GM12874 (cell line): ENCODE data around the gene CLCN5.

Source experiments
- TF ChIP-seq, protein P1 (sequence below): IDR thresholded peaks from 2 replicates; pipeline ENCODE4 v1.5.1; 2011; ENCODE audit warnings: low read depth, mild to moderate bottlenecking, control low read depth, low read length, moderate library complexity; ENCODE audit not compliant: insufficient read depth

Gene CLCN5

DNA sequence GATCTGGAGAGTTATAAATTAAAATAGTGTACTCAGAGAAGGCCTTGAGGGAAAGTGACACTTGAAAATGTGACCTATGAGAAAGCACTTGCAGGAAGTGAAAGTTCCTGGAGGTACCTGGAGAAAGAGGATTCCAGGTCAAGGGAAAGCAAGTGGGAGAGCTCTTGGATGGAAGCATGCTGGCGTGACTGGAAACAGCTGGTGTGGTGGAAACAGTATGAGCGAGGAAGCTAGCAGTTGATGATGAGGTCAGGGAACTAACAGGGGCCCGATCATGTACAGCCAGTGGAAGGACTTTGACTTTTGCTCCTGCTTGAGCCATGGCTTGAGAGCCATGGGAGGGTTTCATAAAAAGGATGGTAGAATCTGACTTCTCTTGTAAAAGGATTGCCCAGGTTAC, 9.5 kb upstream of the CLCN5 start:
- TF ChIP-seq, protein P1, sequence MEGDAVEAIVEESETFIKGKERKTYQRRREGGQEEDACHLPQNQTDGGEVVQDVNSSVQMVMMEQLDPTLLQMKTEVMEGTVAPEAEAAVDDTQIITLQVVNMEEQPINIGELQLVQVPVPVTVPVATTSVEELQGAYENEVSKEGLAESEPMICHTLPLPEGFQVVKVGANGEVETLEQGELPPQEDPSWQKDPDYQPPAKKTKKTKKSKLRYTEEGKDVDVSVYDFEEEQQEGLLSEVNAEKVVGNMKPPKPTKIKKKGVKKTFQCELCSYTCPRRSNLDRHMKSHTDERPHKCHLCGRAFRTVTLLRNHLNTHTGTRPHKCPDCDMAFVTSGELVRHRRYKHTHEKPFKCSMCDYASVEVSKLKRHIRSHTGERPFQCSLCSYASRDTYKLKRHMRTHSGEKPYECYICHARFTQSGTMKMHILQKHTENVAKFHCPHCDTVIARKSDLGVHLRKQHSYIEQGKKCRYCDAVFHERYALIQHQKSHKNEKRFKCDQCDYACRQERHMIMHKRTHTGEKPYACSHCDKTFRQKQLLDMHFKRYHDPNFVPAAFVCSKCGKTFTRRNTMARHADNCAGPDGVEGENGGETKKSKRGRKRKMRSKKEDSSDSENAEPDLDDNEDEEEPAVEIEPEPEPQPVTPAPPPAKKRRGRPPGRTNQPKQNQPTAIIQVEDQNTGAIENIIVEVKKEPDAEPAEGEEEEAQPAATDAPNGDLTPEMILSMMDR, result no peak

DNA sequence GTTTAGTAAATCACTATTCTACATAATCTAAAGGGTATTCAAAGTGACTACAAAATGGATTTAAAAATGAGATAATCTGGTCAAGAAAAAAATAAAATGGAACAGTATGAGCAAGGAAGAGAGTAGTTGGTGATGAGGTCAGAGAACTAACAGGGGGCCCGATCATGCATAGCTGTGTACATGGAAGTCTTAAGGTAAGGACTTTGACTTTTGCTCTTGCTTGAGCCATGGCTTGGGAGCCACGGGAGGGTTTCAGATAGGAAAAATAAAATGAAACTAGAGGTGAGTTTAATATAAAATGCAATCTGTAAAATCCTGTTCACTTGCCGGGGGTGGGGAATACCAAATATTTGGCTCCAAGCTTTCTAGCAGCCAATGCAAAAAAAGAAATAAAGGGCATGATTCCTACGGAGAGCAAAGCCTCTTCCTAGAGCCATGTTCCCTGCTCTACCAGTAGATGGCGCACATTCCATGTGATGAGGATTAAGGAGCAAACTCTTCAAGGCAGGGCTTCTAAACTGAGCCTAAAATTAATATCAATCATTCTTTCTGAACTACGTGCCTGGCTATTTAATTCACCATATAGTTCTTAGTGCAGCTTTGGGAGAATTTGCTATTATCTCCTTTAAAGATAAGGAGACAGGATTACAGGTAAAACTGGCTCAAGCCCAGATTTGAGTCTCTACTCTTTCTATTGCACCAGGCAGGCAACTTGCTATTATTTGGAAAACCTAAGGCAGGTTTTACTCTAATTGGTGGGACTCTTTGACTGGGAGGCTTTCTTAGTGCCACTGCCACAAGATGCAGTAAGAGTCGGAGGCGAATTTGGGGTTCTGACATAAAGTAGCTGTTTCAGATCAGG, 6.8 kb upstream of the CLCN5 start:
- TF ChIP-seq, protein P1, result peak; percentile 72

DNA sequence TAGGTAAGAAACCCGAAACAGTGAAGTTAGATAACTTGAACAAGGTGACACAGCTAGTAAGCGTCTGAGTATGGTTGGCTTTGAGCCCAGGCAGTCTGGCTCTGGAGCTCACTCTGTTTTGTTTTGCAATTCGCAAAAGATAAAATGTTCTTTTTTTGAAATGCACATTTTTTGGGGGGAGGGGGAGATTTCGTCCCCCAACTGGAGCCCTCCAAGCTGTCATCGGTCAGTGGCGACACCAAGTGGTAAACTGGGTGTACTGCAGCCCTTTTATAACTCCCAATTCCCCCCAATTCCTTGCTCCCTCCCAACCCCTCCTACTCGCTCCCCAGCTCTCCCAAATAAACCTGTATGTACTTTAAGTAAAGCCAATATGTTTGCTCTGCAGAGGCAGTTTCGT, 2.8 kb upstream of the CLCN5 start:
- TF ChIP-seq, protein P1, result peak; percentile 75

DNA sequence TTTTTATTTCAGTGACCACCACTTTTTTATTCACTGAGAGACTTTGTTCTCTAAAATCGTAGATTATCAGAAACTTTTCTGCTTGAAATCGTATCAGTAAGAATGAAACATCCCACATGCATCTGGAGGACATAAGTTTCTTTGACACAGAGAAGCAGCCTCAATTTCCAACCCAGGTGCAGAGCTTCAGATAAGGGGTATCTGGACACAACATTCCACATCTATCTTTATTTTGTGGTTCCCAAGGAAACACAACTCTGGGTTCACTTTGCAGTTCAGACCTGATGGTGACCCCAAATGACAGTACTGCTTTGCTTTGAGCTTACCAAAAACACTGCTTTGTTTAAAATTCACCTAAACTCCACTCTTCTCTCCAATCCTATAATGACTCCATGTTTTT, 1.3 kb upstream of the CLCN5 start:
- TF ChIP-seq, protein P1, result no peak

DNA sequence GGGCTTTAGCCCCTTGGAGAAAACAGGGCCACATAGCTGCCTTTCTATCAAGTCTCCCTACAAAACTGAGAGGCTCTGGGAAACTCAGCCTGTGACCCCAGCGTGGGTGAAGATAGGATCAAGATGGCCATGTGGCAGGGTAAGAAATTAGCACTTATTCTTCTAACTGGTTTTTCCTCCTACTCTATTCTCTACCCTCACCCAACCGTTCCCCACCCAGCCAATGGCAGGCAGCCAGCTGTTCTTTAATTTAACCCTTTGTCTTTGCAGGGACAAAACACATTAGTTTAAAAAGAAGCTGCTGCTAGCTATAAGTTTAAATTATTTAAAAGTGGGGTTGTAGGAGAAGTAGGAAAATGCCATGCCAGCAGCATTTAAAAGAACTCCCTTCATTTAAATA, 2.8 kb downstream of the CLCN5 start:
- TF ChIP-seq, protein P1, result no peak

DNA sequence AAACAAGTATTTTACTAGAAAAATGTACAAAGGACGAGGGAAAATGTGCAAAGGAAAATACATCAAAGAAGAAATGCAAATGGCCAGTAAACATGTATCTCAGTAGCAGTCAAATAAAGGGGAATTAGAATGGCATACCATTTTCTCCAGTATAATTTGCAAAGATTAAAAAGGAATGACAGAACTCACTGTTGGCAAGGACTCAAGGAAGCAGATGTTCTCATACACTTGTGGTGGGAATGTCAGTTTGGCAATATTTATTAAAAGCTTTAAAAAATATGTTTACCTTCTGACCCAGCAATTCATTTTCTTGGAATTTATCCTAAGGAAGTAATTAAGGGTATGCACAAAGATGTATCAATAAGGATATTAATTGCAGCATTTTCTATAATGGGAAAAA, 7.6 kb downstream of the CLCN5 start:
- TF ChIP-seq, protein P1, result no peak

DNA sequence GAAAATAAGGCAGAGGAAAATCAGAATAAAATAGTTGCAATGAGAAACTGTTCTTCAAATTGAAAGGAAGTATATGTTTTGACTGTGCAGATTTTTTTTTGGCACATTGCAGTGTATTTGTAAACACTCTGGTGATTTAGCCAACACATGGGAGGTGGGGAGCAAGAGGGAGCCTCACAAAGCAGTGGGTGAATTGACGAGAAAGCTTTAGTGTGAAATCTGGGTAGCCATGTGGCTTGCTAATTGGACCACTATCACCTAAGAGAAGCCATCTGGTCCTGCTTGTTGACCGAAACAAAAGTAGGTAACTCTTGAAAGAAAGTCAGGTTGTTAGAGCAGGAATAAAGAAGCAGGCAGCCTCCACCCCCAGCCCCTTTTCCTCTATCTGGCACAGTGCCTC, 10.4 kb downstream of the CLCN5 start:
- TF ChIP-seq, protein P1, result no peak
